Left ventricle myocardium inferior (tissue), 1 donor: ENCODE data around the gene LIN54. TPM values are rescaled to one million over a fixed set of nuclear protein-coding genes. Genes with fewer than 3 reads are reported as not detected.
"Not testable (repeated sequence)": the region's sequence is repeated elsewhere in the genome, so short reads cannot be mapped to it uniquely, and the experiment has no call there.

Experiments
- DNase-seq: peaks from one replicate; pipeline ENCODE4 v3.0.0-alpha.2; 2020
- H3K27ac ChIP-seq: fragments of 200-600 bp; replicated peaks from 2 replicates; pipeline ENCODE4 v1.8.0; 2021
- H3K27me3 ChIP-seq: fragments of 200-600 bp; 2 replicates; pipeline ENCODE4 v1.8.0; 2021; ENCODE audit warnings: low read depth
- H3K36me3 ChIP-seq: fragments of 200-600 bp; 2 replicates; pipeline ENCODE4 v1.8.0; 2021
- H3K4me1 ChIP-seq: fragments of 200-600 bp; 2 replicates; pipeline ENCODE4 v1.8.0; 2021
- H3K4me3 ChIP-seq: fragments of 200-600 bp; 2 replicates; pipeline ENCODE4 v1.8.0; 2021; ENCODE audit warnings: mild to moderate bottlenecking, moderate library complexity
- H3K9me3 ChIP-seq: fragments of 200-600 bp; replicated peaks from 2 replicates; pipeline ENCODE4 v1.8.0; 2021
- intact Hi-C: fragments of 100-400 bp; cut with micrococcal nuclease; formaldehyde crosslinking; loops from one replicate; pipeline ENCODE4 v1.11.0; 2022
- total RNA-seq: library from RNA; stranded (reverse); fragmentation: NEBNext Ultra II Directional; extraction: Animal tissue kit (Norgen Biotek cat#: 25700); gene quantifications from one replicate; pipeline ENCODE4 v1.2.1, GENCODE V29; 2021
- TF ChIP-seq, protein P1 (sequence below): fragments of 200-600 bp; IDR thresholded peaks from 2 replicates; pipeline ENCODE4 v1.8.0; 2021; ENCODE audit warnings: antibody characterized with exemption, mild to moderate bottlenecking, borderline replicate concordance
- donor health status: DM: no; HTN: yes; CAD: no; lungs with severe emphysema.

The LIN54 gene
- total RNA-seq, 1 donor from 2014 or later: 6.2 TPM

DNA sequence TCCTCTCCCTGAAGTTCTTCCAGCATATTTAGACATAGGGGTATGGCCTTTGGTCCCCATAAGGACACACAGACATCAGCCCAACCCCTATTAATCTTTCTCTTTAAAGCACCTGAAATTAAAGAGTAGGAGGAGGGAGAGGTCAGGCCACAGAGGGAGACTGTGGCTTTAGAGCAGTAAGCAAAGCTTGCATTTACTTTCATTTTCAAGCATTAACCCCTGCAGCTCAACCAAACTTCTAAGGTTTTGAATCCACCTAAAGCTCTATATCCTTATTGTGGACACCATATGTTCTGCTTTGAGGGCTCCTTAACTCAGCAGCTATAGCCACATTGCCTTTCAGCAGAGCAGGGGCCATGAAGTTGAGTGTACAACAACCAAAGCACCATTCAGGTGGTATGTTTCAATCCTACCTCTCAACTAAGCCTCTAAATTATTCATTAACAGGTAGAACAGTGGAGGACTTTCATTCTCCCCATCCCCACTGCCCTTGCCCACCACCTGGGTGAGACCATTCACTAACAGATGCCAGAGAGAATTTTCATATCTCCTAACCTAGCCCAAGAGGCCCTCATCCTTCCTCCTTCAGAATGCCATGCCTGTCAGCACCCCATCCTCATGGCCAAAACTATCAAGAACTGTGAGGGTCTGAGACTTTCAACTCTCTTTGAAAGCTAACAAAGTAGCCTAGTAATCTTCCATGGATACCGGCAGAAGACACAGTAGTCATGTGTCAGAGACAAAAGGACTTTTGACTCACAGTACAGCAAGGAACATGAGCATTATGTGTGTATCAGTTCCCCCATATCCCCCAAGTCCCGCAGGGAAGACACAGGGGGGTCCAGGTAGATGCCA lies 20.8 kb downstream of the LIN54 start:
- Histone ChIP-seq H3K27ac (no peak overlapping the region), H3K4me1 (peaks cover 4% of the 10 kb centered on the region), H3K36me3 (no peaks in the 10 kb centered on the region), H3K9me3 (peaks cover 5% of the 10 kb centered on the region), H3K4me3 (no peak overlapping the region), H3K27me3 (no peaks in the 10 kb centered on the region)
- no peak for DNase-seq
- intact Hi-C loops: no loop called here
- TF ChIP-seq, protein P1, sequence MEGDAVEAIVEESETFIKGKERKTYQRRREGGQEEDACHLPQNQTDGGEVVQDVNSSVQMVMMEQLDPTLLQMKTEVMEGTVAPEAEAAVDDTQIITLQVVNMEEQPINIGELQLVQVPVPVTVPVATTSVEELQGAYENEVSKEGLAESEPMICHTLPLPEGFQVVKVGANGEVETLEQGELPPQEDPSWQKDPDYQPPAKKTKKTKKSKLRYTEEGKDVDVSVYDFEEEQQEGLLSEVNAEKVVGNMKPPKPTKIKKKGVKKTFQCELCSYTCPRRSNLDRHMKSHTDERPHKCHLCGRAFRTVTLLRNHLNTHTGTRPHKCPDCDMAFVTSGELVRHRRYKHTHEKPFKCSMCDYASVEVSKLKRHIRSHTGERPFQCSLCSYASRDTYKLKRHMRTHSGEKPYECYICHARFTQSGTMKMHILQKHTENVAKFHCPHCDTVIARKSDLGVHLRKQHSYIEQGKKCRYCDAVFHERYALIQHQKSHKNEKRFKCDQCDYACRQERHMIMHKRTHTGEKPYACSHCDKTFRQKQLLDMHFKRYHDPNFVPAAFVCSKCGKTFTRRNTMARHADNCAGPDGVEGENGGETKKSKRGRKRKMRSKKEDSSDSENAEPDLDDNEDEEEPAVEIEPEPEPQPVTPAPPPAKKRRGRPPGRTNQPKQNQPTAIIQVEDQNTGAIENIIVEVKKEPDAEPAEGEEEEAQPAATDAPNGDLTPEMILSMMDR: no peak

DNA sequence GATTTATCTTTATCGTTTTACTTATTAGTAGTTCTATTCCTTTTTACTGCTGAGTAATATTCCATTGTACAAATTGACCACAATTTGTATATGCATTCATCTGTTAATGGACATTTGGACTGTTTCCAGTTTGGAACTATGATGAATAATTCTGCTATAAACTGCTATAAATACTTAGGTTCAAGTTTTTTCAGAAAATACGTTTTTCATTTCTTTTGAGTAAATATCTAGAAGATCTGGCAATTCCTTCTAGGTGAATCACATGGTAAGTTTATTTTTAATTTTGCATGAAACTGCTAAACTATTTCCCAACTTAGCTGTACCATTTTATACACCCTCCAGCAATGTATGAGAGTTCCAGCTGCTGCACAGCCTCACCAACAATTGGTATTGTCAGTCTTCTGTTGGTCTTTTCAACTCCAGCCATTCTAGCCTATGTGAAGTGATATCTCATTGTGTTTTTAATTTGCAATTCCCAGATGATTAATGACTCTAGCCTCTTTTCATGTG lies 22.2 kb downstream of the LIN54 start:
- no peak for DNase-seq
- Histone ChIP-seq H3K4me1 (peaks cover 4% of the 10 kb centered on the region), H3K36me3 (peaks cover 8% of the 10 kb centered on the region), H3K4me3 (no peak overlapping the region), H3K9me3 (peaks cover 5% of the 10 kb centered on the region), H3K27ac (no peak overlapping the region), H3K27me3 (no peaks in the 10 kb centered on the region)
- intact Hi-C loops: no loop called here
- TF ChIP-seq, protein P1: no peak

DNA sequence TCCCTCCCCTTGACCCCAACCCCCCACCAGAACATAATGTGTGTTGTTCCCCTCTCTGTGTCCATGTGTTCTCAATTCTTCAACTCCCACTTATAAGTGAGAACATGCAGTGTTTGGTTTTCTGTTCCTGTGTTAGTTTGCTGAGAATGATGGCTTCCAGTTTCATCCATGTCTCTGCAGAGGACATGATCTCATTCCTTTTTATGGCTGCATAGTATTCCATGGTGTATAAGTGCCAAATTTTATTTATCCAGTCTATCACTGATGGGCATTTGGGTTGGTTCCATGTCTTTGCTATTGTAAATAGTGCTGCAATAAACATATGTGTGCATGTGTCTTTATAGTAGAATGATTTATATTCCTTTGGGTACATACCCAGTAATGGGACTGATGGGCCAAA lies 23.1 kb downstream of the LIN54 start:
- intact Hi-C loops, H3K27me3 ChIP-seq, H3K4me1 ChIP-seq, DNase-seq, H3K9me3 ChIP-seq, H3K27ac ChIP-seq, H3K4me3 ChIP-seq: not testable (repeated sequence)
- peaks cover 12% of the 10 kb centered on the region for H3K36me3 ChIP-seq

DNA sequence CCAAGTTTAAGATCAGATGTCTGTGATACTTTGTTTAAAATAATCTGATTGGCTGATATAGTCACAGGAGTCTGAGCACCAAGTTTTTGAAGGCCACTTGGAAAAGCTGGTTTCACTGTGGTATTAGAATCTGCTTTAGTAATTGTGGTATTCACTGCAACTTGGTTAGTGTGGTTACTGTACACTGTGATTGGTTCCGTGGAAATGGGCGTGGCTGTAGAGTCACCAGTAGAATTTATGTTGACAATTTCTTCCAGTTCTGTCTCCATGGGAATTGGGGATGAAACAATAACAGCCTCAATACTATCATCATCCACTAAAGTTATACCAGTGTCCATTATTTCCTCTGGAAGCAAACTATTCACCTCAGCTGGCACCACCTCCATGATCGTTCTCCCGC lies 26.2 kb downstream of the LIN54 start:
- Histone ChIP-seq H3K27me3 (no peaks in the 10 kb centered on the region), H3K4me1 (no peaks in the 10 kb centered on the region), H3K36me3 (peaks cover 16% of the 10 kb centered on the region), H3K4me3 (no peak overlapping the region), H3K9me3 (peaks cover 5% of the 10 kb centered on the region), H3K27ac (no peak overlapping the region)
- no peak for DNase-seq
- TF ChIP-seq, protein P1: no peak
- intact Hi-C loops: no loop called here

DNA sequence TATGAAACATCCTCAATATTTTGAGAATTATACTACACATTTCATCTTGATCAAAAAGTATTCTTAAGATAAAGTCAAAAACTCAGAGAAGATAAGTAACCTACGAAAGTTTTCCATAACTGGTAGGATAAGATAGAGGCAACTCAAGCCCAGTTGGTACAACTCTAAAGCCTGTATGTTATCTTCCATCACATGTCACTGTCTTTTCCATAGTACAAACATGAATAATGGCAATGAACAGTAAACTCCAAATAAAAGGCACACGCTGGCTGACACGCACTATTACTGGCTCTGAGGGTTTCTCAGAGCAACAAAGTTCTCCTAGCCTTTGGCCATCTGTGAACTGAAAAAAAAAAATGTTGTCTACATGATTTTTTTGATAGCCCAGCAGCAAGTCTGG lies 27.2 kb downstream of the LIN54 start:
- H3K9me3 ChIP-seq: peaks cover 5% of the 10 kb centered on the region
- no peak overlapping the region for H3K27ac ChIP-seq
- H3K4me3 ChIP-seq: no peak overlapping the region
- no peak for DNase-seq
- no peaks in the 10 kb centered on the region for H3K27me3 ChIP-seq
- intact Hi-C loops: no loop called here
- H3K36me3 ChIP-seq: peaks cover 21% of the 10 kb centered on the region
- TF ChIP-seq, protein P1: no peak
- H3K4me1 ChIP-seq: no peaks in the 10 kb centered on the region

DNA sequence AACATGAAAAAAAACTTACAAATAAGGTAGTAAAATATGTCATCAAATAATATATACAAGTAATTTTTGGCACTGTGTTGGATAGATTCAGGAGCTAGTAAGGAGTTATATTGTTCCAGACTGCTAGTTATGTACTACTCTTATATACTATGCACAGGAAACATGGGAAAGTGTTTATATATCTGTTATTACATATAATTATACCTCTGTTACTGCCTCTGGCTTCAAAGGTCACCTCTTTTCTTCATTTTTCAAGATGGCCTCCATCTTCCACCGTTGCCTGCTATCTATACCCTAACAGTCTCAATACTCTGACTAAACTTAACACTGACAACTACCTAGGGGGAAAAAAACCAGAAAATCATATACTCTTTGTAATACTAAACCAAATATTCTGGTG lies 29.5 kb downstream of the LIN54 start:
- Histone ChIP-seq H3K9me3 (no peaks in the 10 kb centered on the region), H3K27me3 (no peaks in the 10 kb centered on the region), H3K4me1 (no peaks in the 10 kb centered on the region), H3K4me3 (no peak overlapping the region), H3K27ac (no peak overlapping the region), H3K36me3 (peaks cover 28% of the 10 kb centered on the region)
- DNase-seq: no peak
- TF ChIP-seq, protein P1: no peak
- intact Hi-C loops: no loop called here
